ENCODE measurements around the gene COPRS. TPM values are rescaled to one million over a fixed set of nuclear protein-coding genes. Genes with fewer than 3 reads are reported as not detected.

The COPRS gene
- total RNA-seq, 8 experiments from 2014 or later: 23.5 to 61.8 (median 28.4) TPM

GRCh38 chr17:31875081-31875480 lies 16.0 kb upstream of the COPRS start:
- in situ Hi-C loops (cut with MboI; ENCODE audit: low pct_unique_long_range_greater_than_20kb in 2 of 9, low sequenced_read_pairs in 9 of 9, unreplicated experiment in 9 of 9): no loop called here
- Histone ChIP-seq H3K27ac (no peak overlapping the region), H3K4me1 (replicated peaks in 1 of 2) (no peaks in the 10 kb centered on the region), H3K4me3 (no peak overlapping the region)
- no peak for ATAC-seq (replicated peaks in 6 of 8)
- 58 to 100% (median 100%) methylated on average over 1 to 2 of the region's 2 CpGs; no CpG with 5 or more reads in 4 of the 10 experiments for WGBS, 10 experiments

- 68 to 100% (median 100%) methylated on average over 1 to 5 of the region's 5 CpGs; no CpG with 5 or more reads in 1 of the 10 experiments for WGBS, 10 experiments
- peak in 1 of 8 experiments; percentile 48 for ATAC-seq (replicated peaks in 6 of 8)
- in situ Hi-C loops (cut with MboI; ENCODE audit: low pct_unique_long_range_greater_than_20kb in 2 of 9, low sequenced_read_pairs in 9 of 9, unreplicated experiment in 9 of 9): no loop called here
- H3K4me3 ChIP-seq: no peak overlapping the region
- no peak overlapping the region for H3K27ac ChIP-seq
- H3K4me1 ChIP-seq (replicated peaks in 1 of 2): no peaks in the 10 kb centered on the region
These were observed 10.9 kb upstream of the COPRS start for GRCh38 chr17:31869797-31870568.

- Histone ChIP-seq H3K4me1 (replicated peaks in 1 of 2) (no peaks in the 10 kb centered on the region), H3K27ac (no peak overlapping the region), H3K4me3 (no peak overlapping the region)
- ATAC-seq (replicated peaks in 6 of 8): no peak
- in situ Hi-C loops (cut with MboI; ENCODE audit: low pct_unique_long_range_greater_than_20kb in 2 of 9, low sequenced_read_pairs in 9 of 9, unreplicated experiment in 9 of 9): no loop called here
- 92 to 100% (median 100%) methylated on average over 1 to 2 of the region's 2 CpGs; no CpG with 5 or more reads in 5 of the 10 experiments for WGBS, 10 experiments
These were observed 10.0 kb upstream of the COPRS start for GRCh38 chr17:31869031-31869430.

DNA sequence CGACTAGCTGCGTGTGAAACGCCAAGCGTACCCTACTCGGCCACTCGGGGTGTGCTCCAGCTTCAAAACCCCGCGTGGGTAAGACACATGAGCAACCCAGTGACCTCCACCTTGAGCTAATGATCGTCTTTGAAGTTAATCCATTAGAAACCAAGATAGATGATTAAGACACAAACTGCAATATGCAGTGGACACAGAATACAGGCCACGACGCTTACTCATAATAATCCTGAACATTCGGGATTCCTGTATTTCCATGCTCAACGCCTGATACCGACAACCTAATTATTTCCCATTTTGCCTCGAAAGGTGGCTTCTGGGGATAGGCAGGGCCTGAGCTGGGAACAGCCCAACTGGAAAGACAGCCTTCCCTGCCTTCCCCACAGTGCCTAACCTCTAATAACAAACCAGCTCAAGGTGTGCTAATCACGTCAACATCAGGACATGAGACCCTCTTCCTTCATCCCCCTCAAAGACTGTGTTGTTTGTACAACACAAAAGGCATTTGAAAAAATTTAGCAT lies 504 bp upstream of the COPRS start:
- 10 to 100% (median 18%) methylated on average over 1 to 10 of the region's 16 CpGs; no CpG with 5 or more reads in 4 of the 10 experiments for WGBS, 10 experiments
- in situ Hi-C loops (cut with MboI; ENCODE audit: low pct_unique_long_range_greater_than_20kb in 2 of 9, low sequenced_read_pairs in 9 of 9, unreplicated experiment in 9 of 9): loop anchor here in 1 of 9 experiments (10.0 kb wide), 1 partner anchor 305 kb away; no protein-coding TSS in a partner anchor
- Histone ChIP-seq H3K4me1 (replicated peaks in 1 of 2) (peaks cover 6 to 7% of the 10 kb centered on the region in 2 donors), H3K4me3 (peak overlapping the region; percentile 66 to 99 (median 80)), H3K27ac (no peak overlapping the region)
- peak in 1 of 8 experiments; percentile 5 for ATAC-seq (replicated peaks in 6 of 8)

- H3K27ac ChIP-seq: no peak overlapping the region
- ATAC-seq (replicated peaks in 6 of 8): peak; percentile 5 to 24 (median 12)
- in situ Hi-C loops (cut with MboI; ENCODE audit: low pct_unique_long_range_greater_than_20kb in 2 of 9, low sequenced_read_pairs in 9 of 9, unreplicated experiment in 9 of 9): loop anchor here in 1 of 9 experiments (10.0 kb wide), 1 partner anchor 303 kb away; no protein-coding TSS in a partner anchor
These were observed 963 bp downstream of the COPRS start for GRCh38 chr17:31857920-31858641.

GRCh38 chr17:31856750-31857149 lies 2.3 kb downstream of the COPRS start:
- in situ Hi-C loops (cut with MboI; ENCODE audit: low pct_unique_long_range_greater_than_20kb in 2 of 9, low sequenced_read_pairs in 9 of 9, unreplicated experiment in 9 of 9): loop anchor here in 1 of 9 experiments (10.0 kb wide), 1 partner anchor 302 kb away; no protein-coding TSS in a partner anchor
- no peak overlapping the region for H3K27ac ChIP-seq
- no peak overlapping the region for H3K4me3 ChIP-seq
- peaks cover 6 to 7% of the 10 kb centered on the region in 2 donors for H3K4me1 ChIP-seq (replicated peaks in 1 of 2)
- 80 to 100% (median 94%) methylated on average over 1 to 4 of the region's 4 CpGs; no CpG with 5 or more reads in 3 of the 10 experiments for WGBS, 10 experiments
- no peak for ATAC-seq (replicated peaks in 6 of 8)

More at GRCh38 chr17:31857920-31858641, 963 bp downstream of the COPRS start:
- peak overlapping the region; percentile 66 to 99 (median 80) for H3K4me3 ChIP-seq
- WGBS, 10 experiments: 0 to 38% (median 22%) methylated on average over 1 to 9 of the region's 13 CpGs; no CpG with 5 or more reads in 1 of the 10 experiments
- H3K4me1 ChIP-seq (replicated peaks in 1 of 2): peaks cover 6 to 7% of the 10 kb centered on the region in 2 donors

- WGBS, 10 experiments: 83 to 100% (median 95%) methylated on average over 1 to 2 of the region's 2 CpGs; no CpG with 5 or more reads in 1 of the 10 experiments
- in situ Hi-C loops (cut with MboI; ENCODE audit: low pct_unique_long_range_greater_than_20kb in 2 of 9, low sequenced_read_pairs in 9 of 9, unreplicated experiment in 9 of 9): loop anchor here in 1 of 9 experiments (10.0 kb wide), 1 partner anchor 300 kb away; no protein-coding TSS in a partner anchor
- no peak for ATAC-seq (replicated peaks in 6 of 8)
- H3K4me3 ChIP-seq: no peak overlapping the region
- peaks cover 6 to 7% of the 10 kb centered on the region in 2 donors for H3K4me1 ChIP-seq (replicated peaks in 1 of 2)
- no peak overlapping the region for H3K27ac ChIP-seq
These were observed 4.4 kb downstream of the COPRS start for GRCh38 chr17:31854672-31855071.

DNA sequence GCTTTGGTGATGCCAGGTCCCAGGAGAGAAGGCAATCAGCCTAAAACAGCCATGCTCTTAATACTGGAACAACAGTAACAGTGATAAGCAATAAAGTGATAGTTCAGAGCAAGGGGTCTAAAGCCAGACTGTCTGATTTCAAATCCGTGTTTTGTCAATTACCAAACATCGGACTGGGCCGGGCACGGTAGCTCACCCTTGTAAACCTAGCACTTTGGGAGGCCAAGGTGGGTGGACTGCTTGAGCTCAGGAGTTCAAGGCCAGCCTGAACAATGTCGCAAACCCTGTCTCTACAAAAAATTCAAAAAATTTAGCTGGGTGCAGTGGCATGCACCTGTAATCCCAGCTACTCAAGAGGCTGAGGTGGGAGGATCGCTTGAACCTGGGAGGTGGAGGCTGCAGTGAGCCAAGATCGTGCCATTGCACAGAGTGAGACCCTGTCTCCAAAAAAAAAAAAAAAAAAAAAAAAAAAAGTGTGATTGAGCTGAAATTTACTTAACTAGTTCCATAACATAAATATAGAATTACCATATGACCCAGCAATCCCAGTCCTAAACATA lies 5.1 kb downstream of the COPRS start:
- no peak overlapping the region for H3K4me3 ChIP-seq
- peaks cover 6 to 7% of the 10 kb centered on the region in 2 donors for H3K4me1 ChIP-seq (replicated peaks in 1 of 2)
- no peak for ATAC-seq (replicated peaks in 6 of 8)
- in situ Hi-C loops (cut with MboI; ENCODE audit: low pct_unique_long_range_greater_than_20kb in 2 of 9, low sequenced_read_pairs in 9 of 9, unreplicated experiment in 9 of 9): loop anchor here in 1 of 9 experiments (10.0 kb wide), 1 partner anchor 299 kb away; no protein-coding TSS in a partner anchor
- WGBS, 10 experiments: 50 to 100% (median 97%) methylated on average over 1 to 7 of the region's 7 CpGs; no CpG with 5 or more reads in 2 of the 10 experiments
- no peak overlapping the region for H3K27ac ChIP-seq

GRCh38 chr17:31845291-31845690 lies 13.8 kb downstream of the COPRS start:
- in situ Hi-C loops (cut with MboI; ENCODE audit: low pct_unique_long_range_greater_than_20kb in 2 of 9, low sequenced_read_pairs in 9 of 9, unreplicated experiment in 9 of 9): loop anchor here in 5 of 9 experiments (10.0 to 25.0 kb wide), 4 partner anchors 283 to 433 kb away; no protein-coding TSS in a partner anchor
- Histone ChIP-seq H3K27ac (no peak overlapping the region), H3K4me3 (no peak overlapping the region), H3K4me1 (replicated peaks in 1 of 2) (peaks cover 0 to 3% of the 10 kb centered on the region in 2 donors)
- ATAC-seq (replicated peaks in 6 of 8): no peak
- WGBS, 10 experiments: 19 to 100% (median 53%) methylated on average over 1 to 3 of the region's 3 CpGs; no CpG with 5 or more reads in 3 of the 10 experiments

DNA sequence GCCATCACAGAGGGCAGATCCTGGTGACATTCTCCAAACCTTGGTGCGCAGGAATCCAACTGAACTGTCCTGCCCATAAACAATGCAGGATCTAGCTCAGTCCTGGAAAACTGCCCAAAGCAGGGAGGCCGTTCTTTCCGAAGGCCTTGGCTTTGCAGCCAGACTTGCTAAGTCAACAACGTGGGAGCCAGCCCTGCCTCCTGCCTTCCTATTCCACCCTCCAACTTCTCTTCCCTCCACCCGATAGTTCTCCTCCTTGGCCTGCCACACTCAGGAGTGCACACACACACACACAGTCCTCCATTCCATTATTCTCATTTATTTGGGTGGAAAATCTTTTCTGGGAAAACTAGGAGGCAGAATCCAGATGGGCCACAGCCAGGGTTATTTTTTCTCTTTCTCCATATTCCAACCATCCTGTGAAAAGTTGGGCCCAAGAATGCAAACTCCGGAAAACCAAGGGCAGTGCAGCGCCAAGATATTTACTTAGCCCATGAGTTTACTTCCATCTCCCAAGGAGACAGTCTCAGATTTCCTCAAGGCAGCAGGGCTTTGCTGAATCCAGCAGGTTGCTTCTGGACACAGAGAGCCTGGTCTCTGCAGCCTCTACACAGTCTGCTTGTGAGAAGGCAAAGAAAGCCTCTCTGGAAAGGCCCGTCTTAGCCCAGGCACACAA lies 15.8 kb downstream of the COPRS start:
- peak in 5 of 8 experiments; percentile 4 to 83 (median 61) for ATAC-seq (replicated peaks in 6 of 8)
- no peak overlapping the region for H3K27ac ChIP-seq
- no peak overlapping the region for H3K4me3 ChIP-seq
- 13 to 100% (median 48%) methylated on average over 1 to 7 of the region's 8 CpGs; no CpG with 5 or more reads in 1 of the 10 experiments for WGBS, 10 experiments
- in situ Hi-C loops (cut with MboI; ENCODE audit: low pct_unique_long_range_greater_than_20kb in 2 of 9, low sequenced_read_pairs in 9 of 9, unreplicated experiment in 9 of 9): loop anchor here in 5 of 9 experiments (10.0 to 25.0 kb wide), 4 partner anchors 281 to 431 kb away; no protein-coding TSS in a partner anchor
- peaks cover 0 to 3% of the 10 kb centered on the region in 2 donors for H3K4me1 ChIP-seq (replicated peaks in 1 of 2)

DNA sequence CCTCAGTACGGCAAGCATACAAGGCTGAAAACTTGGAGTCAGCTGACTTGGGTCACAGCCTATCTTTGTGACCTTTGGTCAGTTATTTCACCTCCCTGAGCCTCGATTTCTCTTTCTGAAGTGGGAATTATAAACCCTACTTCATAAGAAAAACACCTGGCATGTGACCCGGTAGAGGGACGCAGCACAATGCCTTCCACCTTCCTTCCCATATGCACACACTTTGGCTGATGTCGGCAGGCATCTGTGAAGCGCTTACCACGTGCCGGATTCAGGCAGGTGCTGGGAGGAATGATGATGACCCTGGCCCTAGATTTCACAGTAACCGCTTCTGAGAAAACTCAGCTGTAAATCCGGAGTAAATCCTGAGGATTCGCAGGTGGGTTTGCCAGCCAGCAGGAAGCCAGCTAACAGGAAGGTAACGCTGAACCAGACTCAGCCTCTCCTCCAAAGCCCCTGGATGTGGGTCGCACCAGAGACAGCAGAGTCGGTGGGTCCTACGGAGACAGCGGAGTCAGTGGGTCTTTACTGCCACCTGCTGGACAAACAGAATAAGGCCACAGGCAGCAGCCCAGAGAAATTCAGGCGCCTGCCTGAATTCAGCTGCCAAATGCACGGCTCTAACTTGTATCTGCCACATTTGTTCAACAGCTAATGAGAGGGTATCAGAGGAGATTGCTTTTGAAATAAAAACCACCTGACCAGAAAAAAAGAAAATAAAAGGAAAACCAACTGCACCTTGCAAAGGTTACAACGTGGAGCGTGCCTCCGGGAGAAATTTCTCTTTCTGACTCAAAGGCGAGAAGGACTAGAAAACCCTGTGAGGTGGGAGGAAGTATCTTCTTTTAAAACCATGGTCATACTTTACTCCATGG lies 16.6 kb downstream of the COPRS start:
- Histone ChIP-seq H3K4me1 (replicated peaks in 1 of 2) (peaks cover 0 to 3% of the 10 kb centered on the region in 2 donors), H3K27ac (no peak overlapping the region), H3K4me3 (peak overlapping the region in 1 of 5 donors; percentile 2)
- in situ Hi-C loops (cut with MboI; ENCODE audit: low pct_unique_long_range_greater_than_20kb in 2 of 9, low sequenced_read_pairs in 9 of 9, unreplicated experiment in 9 of 9): loop anchor here in 5 of 9 experiments (10.0 to 25.0 kb wide), 4 partner anchors 280 to 430 kb away; no protein-coding TSS in a partner anchor
- 16 to 100% (median 32%) methylated on average over 1 to 15 of the region's 22 CpGs for WGBS, 10 experiments
- peak; percentile 91 to 99 (median 98) for ATAC-seq (replicated peaks in 6 of 8)

Measured in motor neuron (in vitro differentiated cells).